Measurements from ENCODE around the gene SLC18A2. TPM values are rescaled to one million over a fixed set of nuclear protein-coding genes. Genes with fewer than 3 reads are reported as not detected.

SLC18A2 gene
- total RNA-seq, 5 donors from 2014 or later (not counting 1 experiment from before 2014, with no cell fraction given), result 0.18 to 2.9 (median 1.0) TPM

GRCh38 chr10:117320050-117320665, 79.2 kb downstream of the SLC18A2 start:
- Histone ChIP-seq H3K27me3 (replicated peaks in 1 of 2; ENCODE audit: control insufficient read depth in 2 of 2, extremely low read depth in 1 of 2, insufficient read depth in 2 of 2, low read length in 1 of 2) (no peaks in the 10 kb centered on the region), H3K36me3 (ENCODE audit: control insufficient read depth in 2 of 2, extremely low read depth in 1 of 2, insufficient read depth in 1 of 2, low read length in 1 of 2) (no peaks in the 10 kb centered on the region), H3K4me1 (ENCODE audit: control insufficient read depth in 1 of 2, extremely low read depth in 1 of 2, insufficient read depth in 2 of 2, low read length in 2 of 2) (no peaks in the 10 kb centered on the region), H3K9me3 (no peaks in the 10 kb centered on the region), H3K27ac (ENCODE audit: low read length) (no peak overlapping the region), H3K4me3 (ENCODE audit: control insufficient read depth in 1 of 2, extremely low read depth in 1 of 2, low read length in 1 of 2) (no peak overlapping the region)
- H3K4me1 Mint-ChIP-seq, result peaks cover 5 to 10% (median 7%) of the 10 kb centered on the region in 3 donors
- DNase-seq (peak in 1 of 35 experiments; percentile 42), ATAC-seq (replicated peaks in 1 of 4) (no peak)
- H3K4me3 Mint-ChIP-seq, result no peak overlapping the region
- ChIA-PET POLR2A (interaction anchor here (0.7 kb wide), 2 partner anchors 22 to 44 kb away, joined by 3 read pairs; no protein-coding TSS in a partner anchor), CTCF (interaction anchor here (0.6 to 3.8 kb wide), 16 partner anchors 9 to 993 kb away, joined by 3 to 45 read pairs (median 4); no protein-coding TSS in a partner anchor)
- H3K36me3 Mint-ChIP-seq, result peaks cover 16% of the 10 kb centered on the region
- no peak overlapping the region for H3K27ac Mint-ChIP-seq
- H3K9me3 Mint-ChIP-seq, result no peaks in the 10 kb centered on the region
- no CpG with 5 or more reads among the region's 1 CpG for WGBS (ENCODE audit: insufficient coverage)
- no peaks in the 10 kb centered on the region for H3K27me3 Mint-ChIP-seq

- H3K27me3 ChIP-seq (replicated peaks in 1 of 2; ENCODE audit: control insufficient read depth in 2 of 2, extremely low read depth in 1 of 2, insufficient read depth in 2 of 2, low read length in 1 of 2), result no peaks in the 10 kb centered on the region
- DNase-seq (no peak), ATAC-seq (replicated peaks in 1 of 4) (no peak)
- Mint-ChIP-seq H3K36me3 (peaks cover 23% of the 10 kb centered on the region), H3K27ac (no peak overlapping the region), H3K4me3 (no peak overlapping the region), H3K4me1 (peaks cover 5 to 10% (median 7%) of the 10 kb centered on the region in 3 donors), H3K9me3 (no peaks in the 10 kb centered on the region), H3K27me3 (no peaks in the 10 kb centered on the region)
- 80% methylated on average over 2 of the region's 4 CpGs for WGBS (ENCODE audit: insufficient coverage)
- POLR2A ChIA-PET, result no interaction called here
- CTCF ChIA-PET, result interaction anchor here (0.8 to 1.6 kb wide), 3 partner anchors 73 to 106 kb away, joined by 3 to 6 read pairs (median 5); no protein-coding TSS in a partner anchor
- no peaks in the 10 kb centered on the region for H3K4me1 ChIP-seq (ENCODE audit: control insufficient read depth in 1 of 2, extremely low read depth in 1 of 2, insufficient read depth in 2 of 2, low read length in 2 of 2)
- no peaks in the 10 kb centered on the region for H3K9me3 ChIP-seq
- peaks cover 0 to 7% of the 10 kb centered on the region in 2 donors for H3K36me3 ChIP-seq (ENCODE audit: control insufficient read depth in 2 of 2, extremely low read depth in 1 of 2, insufficient read depth in 1 of 2, low read length in 1 of 2)
- no peak overlapping the region for H3K27ac ChIP-seq (ENCODE audit: low read length)
- H3K4me3 ChIP-seq (ENCODE audit: control insufficient read depth in 1 of 2, extremely low read depth in 1 of 2, low read length in 1 of 2), result no peak overlapping the region
Observed at GRCh38 chr10:117322260-117322659, 81.3 kb downstream of the SLC18A2 start.

GRCh38 chr10:117324367-117324766, 83.5 kb downstream of the SLC18A2 start:
- Histone ChIP-seq H3K4me3 (ENCODE audit: control insufficient read depth in 1 of 2, extremely low read depth in 1 of 2, low read length in 1 of 2) (no peak overlapping the region), H3K36me3 (ENCODE audit: control insufficient read depth in 2 of 2, extremely low read depth in 1 of 2, insufficient read depth in 1 of 2, low read length in 1 of 2) (peaks cover 0 to 7% of the 10 kb centered on the region in 2 donors), H3K9me3 (no peaks in the 10 kb centered on the region), H3K27ac (ENCODE audit: low read length) (no peak overlapping the region), H3K4me1 (ENCODE audit: control insufficient read depth in 1 of 2, extremely low read depth in 1 of 2, insufficient read depth in 2 of 2, low read length in 2 of 2) (no peaks in the 10 kb centered on the region), H3K27me3 (replicated peaks in 1 of 2; ENCODE audit: control insufficient read depth in 2 of 2, extremely low read depth in 1 of 2, insufficient read depth in 2 of 2, low read length in 1 of 2) (no peaks in the 10 kb centered on the region)
- H3K36me3 Mint-ChIP-seq, result peaks cover 20% of the 10 kb centered on the region
- H3K4me3 Mint-ChIP-seq, result no peak overlapping the region
- DNase-seq, result no peak
- no peak overlapping the region for H3K27ac Mint-ChIP-seq
- no peaks in the 10 kb centered on the region for H3K9me3 Mint-ChIP-seq
- WGBS (ENCODE audit: insufficient coverage), result no CpG with 5 or more reads among the region's 2 CpGs
- no peaks in the 10 kb centered on the region for H3K27me3 Mint-ChIP-seq
- no peak for ATAC-seq (replicated peaks in 1 of 4)
- CTCF ChIA-PET, result interaction anchor here (0.6 to 0.7 kb wide), 4 partner anchors 26 to 995 kb away, joined by 3 to 13 read pairs (median 6); no protein-coding TSS in a partner anchor
- POLR2A ChIA-PET, result no interaction called here
- peaks cover 7 to 10% (median 9%) of the 10 kb centered on the region in 3 donors for H3K4me1 Mint-ChIP-seq

DNA sequence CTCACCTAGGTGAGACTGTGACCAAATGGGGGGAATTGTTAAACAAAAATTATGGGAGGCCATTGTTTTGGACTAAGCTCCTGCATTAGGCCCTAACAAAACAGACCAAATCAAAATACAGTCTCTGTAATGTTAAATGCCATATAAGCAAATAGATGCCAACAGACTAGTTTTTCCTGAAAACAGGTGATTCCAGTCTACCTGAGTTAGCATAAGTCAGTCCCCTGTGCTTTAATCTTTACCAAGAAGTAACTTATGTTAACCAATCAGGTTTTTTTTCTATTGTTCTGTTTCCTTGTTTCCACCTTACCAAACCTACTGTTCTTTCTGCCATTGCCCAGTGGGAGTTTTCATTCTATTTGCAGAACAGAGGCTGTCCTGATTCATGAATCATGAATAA, 86.3 kb downstream of the SLC18A2 start:
- Mint-ChIP-seq H3K27me3 (no peaks in the 10 kb centered on the region), H3K36me3 (peaks cover 32% of the 10 kb centered on the region), H3K4me1 (peaks cover 7 to 22% (median 21%) of the 10 kb centered on the region in 3 donors), H3K9me3 (no peaks in the 10 kb centered on the region), H3K27ac (no peak overlapping the region), H3K4me3 (no peak overlapping the region)
- Histone ChIP-seq H3K27ac (ENCODE audit: low read length) (no peak overlapping the region), H3K27me3 (replicated peaks in 1 of 2; ENCODE audit: control insufficient read depth in 2 of 2, extremely low read depth in 1 of 2, insufficient read depth in 2 of 2, low read length in 1 of 2) (no peaks in the 10 kb centered on the region), H3K4me3 (ENCODE audit: control insufficient read depth in 1 of 2, extremely low read depth in 1 of 2, low read length in 1 of 2) (no peak overlapping the region), H3K36me3 (ENCODE audit: control insufficient read depth in 2 of 2, extremely low read depth in 1 of 2, insufficient read depth in 1 of 2, low read length in 1 of 2) (peaks cover 0 to 7% of the 10 kb centered on the region in 2 donors), H3K9me3 (no peaks in the 10 kb centered on the region), H3K4me1 (ENCODE audit: control insufficient read depth in 1 of 2, extremely low read depth in 1 of 2, insufficient read depth in 2 of 2, low read length in 2 of 2) (no peaks in the 10 kb centered on the region)
- ATAC-seq (replicated peaks in 1 of 4) (no peak), DNase-seq (no peak)
- ChIA-PET CTCF (no interaction called here), POLR2A (no interaction called here)

Other genes starting within 250 kb of the SLC18A2 start
- gene SHTN1, start 235.9 kb upstream of the SLC18A2 start, total RNA-seq, result under 1 TPM; 0.35 to 0.80 (median 0.44) TPM
- not detected for gene VAX1, start 102.8 kb upstream of the SLC18A2 start, total RNA-seq
- gene KCNK18, start 43.6 kb upstream of the SLC18A2 start, total RNA-seq, result not detected
- gene PDZD8, start 134.3 kb downstream of the SLC18A2 start, total RNA-seq, result 10 to 100 TPM; 12.8 to 20.8 (median 19.4) TPM